NB4 (cell line): ENCODE data around the gene NXPH1.

Experiments used
- CTCF ChIP-seq: IDR thresholded peaks from one replicate; pipeline ENCODE4 v1.5.1; 2012; ENCODE audit warnings: low read depth, low read length
- TF ChIP-seq, protein P1 (sequence below): IDR thresholded peaks from 2 replicates; pipeline ENCODE4 v1.6.1; 2011; ENCODE audit warnings: low read depth, low read length

- no peak for TF ChIP-seq CTCF
- TF ChIP-seq, protein P1, sequence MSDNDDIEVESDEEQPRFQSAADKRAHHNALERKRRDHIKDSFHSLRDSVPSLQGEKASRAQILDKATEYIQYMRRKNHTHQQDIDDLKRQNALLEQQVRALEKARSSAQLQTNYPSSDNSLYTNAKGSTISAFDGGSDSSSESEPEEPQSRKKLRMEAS: no peak
Observed at GRCh38 chr7:8581842-8582241, 148.4 kb downstream of the NXPH1 start.
